ENCODE results near the gene SF3B4.
A peak's percentile ranks its signal among the peaks of the same experiment; 100 is the strongest.
"Not testable (repeated sequence)": the region's sequence is repeated elsewhere in the genome, so short reads cannot be mapped to it uniquely, and the experiment has no call there.

SF3B4 gene

GRCh38 chr1:149927563-149928400, at the start of gene SF3B4:
Gene SF3B4, minus strand, starts transcription at chr1:149927803. Its CDS starts 44 bp downstream, at chr1:149927759.
- peak; percentile 96 for DNase-seq

GRCh38 chr1:149977345-149977744, 49.7 kb upstream of the SF3B4 start:
- DNase-seq, result no peak

GRCh38 chr1:149972547-149972946, 44.9 kb upstream of the SF3B4 start:
- no peak for DNase-seq

- no peak for DNase-seq
Measured at GRCh38 chr1:149967646-149968045, 40.0 kb upstream of the SF3B4 start.

GRCh38 chr1:149967041-149967440, 39.4 kb upstream of the SF3B4 start:
- no peak for DNase-seq

GRCh38 chr1:149966405-149966804, 38.8 kb upstream of the SF3B4 start:
- no peak for DNase-seq

GRCh38 chr1:149965440-149965839, 37.8 kb upstream of the SF3B4 start:
- DNase-seq, result no peak

GRCh38 chr1:149963358-149963757, 35.8 kb upstream of the SF3B4 start:
- no peak for DNase-seq

GRCh38 chr1:149962736-149963135, 35.1 kb upstream of the SF3B4 start:
- DNase-seq, result peak; percentile 41

GRCh38 chr1:149962039-149962647, 34.5 kb upstream of the SF3B4 start:
- DNase-seq, result peak; percentile 85

- not testable (repeated sequence) for DNase-seq
Measured at GRCh38 chr1:149957548-149957947, 29.9 kb upstream of the SF3B4 start.

- DNase-seq, result no peak
Measured at GRCh38 chr1:149949911-149950310, 22.3 kb upstream of the SF3B4 start.

- peak; percentile 19 for DNase-seq
Measured at GRCh38 chr1:149945206-149945605, 17.6 kb upstream of the SF3B4 start.

GRCh38 chr1:149942885-149943284, 15.3 kb upstream of the SF3B4 start:
- DNase-seq, result no peak

- peak; percentile 47 for DNase-seq
Measured at GRCh38 chr1:149942207-149942606, 14.6 kb upstream of the SF3B4 start.

GRCh38 chr1:149940427-149940826, 12.8 kb upstream of the SF3B4 start:
- no peak for DNase-seq

GRCh38 chr1:149938668-149939003, 11.0 kb upstream of the SF3B4 start:
- DNase-seq, result not testable (repeated sequence)

- no peak for DNase-seq
Measured at GRCh38 chr1:149937759-149938158, 10.2 kb upstream of the SF3B4 start.

GRCh38 chr1:149936992-149937705, 9.5 kb upstream of the SF3B4 start:
- DNase-seq, result no peak

- peak; percentile 5 for DNase-seq
Measured at GRCh38 chr1:149936170-149936991, 8.8 kb upstream of the SF3B4 start, which contains the start of gene MTMR11. Gene MTMR11, minus strand, starts transcription at chr1:149936879. Its CDS starts 232 bp downstream, at chr1:149936647.

GRCh38 chr1:149934356-149934755, 6.8 kb upstream of the SF3B4 start:
- no peak for DNase-seq

GRCh38 chr1:149933208-149933607, 5.6 kb upstream of the SF3B4 start:
- no peak for DNase-seq

GRCh38 chr1:149932474-149932873, 4.9 kb upstream of the SF3B4 start:
- no peak for DNase-seq
